ENCODE data around the gene APPBP2.
A peak's percentile ranks its signal among the peaks of the same experiment; 100 is the strongest.
"Not testable (repeated sequence)": the region's sequence is repeated elsewhere in the genome, so short reads cannot be mapped to it uniquely, and the experiment has no call there.

Gene APPBP2

DNA sequence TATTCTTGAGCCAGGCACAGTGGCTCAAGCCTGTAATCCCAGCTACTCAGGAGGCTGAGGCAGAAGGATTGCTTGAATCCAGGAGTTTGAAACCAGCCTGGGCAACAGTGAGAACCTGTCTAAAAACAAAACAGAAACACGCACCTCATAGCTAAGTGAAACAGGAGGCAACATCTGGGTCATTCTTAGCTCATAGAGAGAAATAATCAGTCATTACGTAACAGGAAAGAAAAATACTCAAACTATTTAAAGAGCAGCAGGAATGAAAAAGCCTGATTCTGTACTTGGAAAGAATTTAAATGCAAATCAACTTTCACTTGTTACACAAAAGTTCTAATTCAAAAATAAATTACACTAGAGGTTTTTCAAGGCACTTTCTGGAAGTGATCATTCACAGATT, 86.5 kb downstream of the APPBP2 start:
- no peak for ATAC-seq
- no peak overlapping the region for H3K27ac Mint-ChIP-seq
- H3K4me1 Mint-ChIP-seq, result peaks cover 8% of the 10 kb centered on the region
- H3K36me3 Mint-ChIP-seq, result no peaks in the 10 kb centered on the region
- H3K4me3 Mint-ChIP-seq, result no peak overlapping the region
- H3K27me3 Mint-ChIP-seq, result no peaks in the 10 kb centered on the region
- H3K9me3 Mint-ChIP-seq, result no peaks in the 10 kb centered on the region

DNA sequence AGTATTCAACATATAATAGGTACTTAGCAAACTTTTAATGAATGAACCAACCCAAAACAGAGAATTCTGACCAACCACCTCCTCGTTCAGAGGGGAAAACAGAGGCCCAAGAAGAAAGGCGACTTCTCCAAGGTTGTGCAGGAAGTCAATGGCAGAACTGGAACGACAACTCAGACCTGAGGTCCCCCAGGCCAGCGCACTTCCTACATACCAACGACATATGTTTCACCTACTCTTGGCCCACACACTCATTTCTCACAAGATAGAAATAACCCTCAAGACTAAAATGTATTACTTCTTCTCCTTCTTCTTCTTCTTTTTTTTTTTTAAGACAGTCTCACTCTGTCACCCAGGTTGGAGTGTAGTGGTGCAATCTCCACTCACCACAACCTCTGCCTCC, 89.4 kb downstream of the APPBP2 start:
- no peak overlapping the region for H3K4me3 Mint-ChIP-seq
- H3K27me3 Mint-ChIP-seq, result no peaks in the 10 kb centered on the region
- peaks cover 7% of the 10 kb centered on the region for H3K9me3 Mint-ChIP-seq
- no peaks in the 10 kb centered on the region for H3K36me3 Mint-ChIP-seq
- H3K4me1 Mint-ChIP-seq, result peaks cover 8% of the 10 kb centered on the region
- no peak for ATAC-seq
- no peak overlapping the region for H3K27ac Mint-ChIP-seq

DNA sequence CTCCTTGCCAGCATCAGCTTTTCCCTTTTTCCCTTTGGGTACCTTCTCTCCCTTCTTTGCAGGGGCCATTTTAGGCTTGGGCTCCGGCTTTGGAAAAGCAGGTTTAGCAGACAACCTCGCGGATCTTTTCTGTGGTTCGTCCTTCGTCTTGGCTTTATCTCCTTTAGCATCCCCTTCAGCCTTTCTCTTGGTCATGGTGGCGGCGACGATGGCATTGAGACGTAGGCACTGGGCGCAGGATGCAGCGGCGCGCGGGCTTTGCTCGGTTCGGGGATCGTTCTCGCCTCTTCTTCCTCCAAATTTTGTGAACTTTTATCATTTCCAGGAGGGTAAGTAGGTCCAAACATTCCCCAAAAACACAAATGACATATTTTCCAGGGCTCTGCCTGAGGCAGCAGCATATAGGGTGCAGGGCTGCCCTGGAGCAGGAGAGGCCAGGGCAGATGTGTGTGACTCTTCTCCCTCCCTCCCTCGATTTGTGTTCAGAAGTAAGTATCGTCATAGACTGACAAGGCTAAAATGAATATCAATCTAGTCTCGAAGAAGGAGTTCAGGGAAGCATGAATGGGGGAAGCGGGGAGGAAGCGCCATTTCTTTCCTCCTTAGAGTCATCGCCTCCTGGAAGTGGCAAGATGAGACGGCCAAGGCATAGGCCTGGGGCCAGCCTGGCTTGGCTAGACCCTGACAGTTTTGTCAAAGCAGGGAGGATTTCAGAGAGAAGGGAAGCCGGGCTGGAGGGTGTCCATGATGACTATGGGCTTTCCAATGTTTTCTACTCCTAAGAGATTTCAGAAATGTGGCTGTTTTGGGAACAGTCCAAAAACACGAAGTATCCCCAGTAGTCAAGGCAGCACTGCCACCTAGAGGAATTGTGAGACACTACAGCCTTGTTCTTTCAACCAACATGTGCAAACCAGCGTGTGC, 90.5 kb downstream of the APPBP2 start:
- peaks cover 8% of the 10 kb centered on the region for H3K4me1 Mint-ChIP-seq
- H3K4me3 Mint-ChIP-seq, result no peak overlapping the region
- H3K27ac Mint-ChIP-seq, result no peak overlapping the region
- no peaks in the 10 kb centered on the region for H3K36me3 Mint-ChIP-seq
- ATAC-seq, result peak; percentile 74
- peaks cover 7% of the 10 kb centered on the region for H3K9me3 Mint-ChIP-seq
- no peaks in the 10 kb centered on the region for H3K27me3 Mint-ChIP-seq

- not testable (repeated sequence) for ATAC-seq, H3K27me3 Mint-ChIP-seq, H3K9me3 Mint-ChIP-seq, H3K27ac Mint-ChIP-seq, H3K36me3 Mint-ChIP-seq, H3K4me1 Mint-ChIP-seq, H3K4me3 Mint-ChIP-seq
Measured at GRCh38 chr17:60433021-60433997, 92.7 kb downstream of the APPBP2 start.

DNA sequence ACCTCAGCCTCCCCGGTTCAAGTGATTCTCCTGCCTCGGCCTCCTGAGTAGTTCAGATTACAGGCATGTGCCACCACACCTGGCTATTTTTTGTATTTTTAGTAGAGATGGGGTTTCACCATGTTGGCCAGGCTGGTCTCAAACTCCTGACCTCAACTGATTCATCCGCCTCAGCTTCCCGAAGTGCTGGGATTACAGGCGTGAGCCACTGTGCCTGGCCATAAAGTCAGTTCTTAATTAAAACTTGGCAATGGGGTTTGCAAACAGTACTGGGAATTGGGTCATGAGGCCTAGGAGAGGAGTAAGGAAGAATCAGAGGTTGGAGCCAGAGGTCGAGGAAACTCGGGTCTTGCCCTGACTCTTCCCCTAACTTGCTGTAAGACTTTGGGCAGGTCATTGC, 95.5 kb downstream of the APPBP2 start:
- not testable (repeated sequence) for H3K36me3 Mint-ChIP-seq, H3K4me1 Mint-ChIP-seq, H3K27ac Mint-ChIP-seq, H3K27me3 Mint-ChIP-seq, H3K4me3 Mint-ChIP-seq, H3K9me3 Mint-ChIP-seq, ATAC-seq

DNA sequence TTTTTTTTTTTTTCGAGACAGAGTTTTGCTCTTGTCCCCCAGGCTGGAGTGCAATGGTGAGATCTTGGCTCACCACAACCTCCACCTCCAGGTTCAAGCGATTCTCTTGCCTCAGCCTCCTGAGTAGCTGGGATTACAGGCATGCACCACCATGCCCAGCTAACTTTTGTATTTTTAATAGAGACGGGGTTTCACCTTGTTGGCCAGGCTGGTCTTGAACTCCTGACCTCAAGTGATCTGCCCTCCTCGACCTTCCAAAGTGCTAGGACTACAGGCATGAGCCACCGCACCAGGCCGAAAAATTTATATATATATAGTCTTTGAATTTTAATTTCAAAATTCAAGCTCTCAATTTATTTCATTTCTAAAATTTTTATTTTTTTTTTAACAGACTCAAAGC, 97.6 kb downstream of the APPBP2 start:
- H3K4me1 Mint-ChIP-seq, ATAC-seq, H3K27ac Mint-ChIP-seq, H3K36me3 Mint-ChIP-seq, H3K9me3 Mint-ChIP-seq, H3K4me3 Mint-ChIP-seq, H3K27me3 Mint-ChIP-seq: not testable (repeated sequence)

DNA sequence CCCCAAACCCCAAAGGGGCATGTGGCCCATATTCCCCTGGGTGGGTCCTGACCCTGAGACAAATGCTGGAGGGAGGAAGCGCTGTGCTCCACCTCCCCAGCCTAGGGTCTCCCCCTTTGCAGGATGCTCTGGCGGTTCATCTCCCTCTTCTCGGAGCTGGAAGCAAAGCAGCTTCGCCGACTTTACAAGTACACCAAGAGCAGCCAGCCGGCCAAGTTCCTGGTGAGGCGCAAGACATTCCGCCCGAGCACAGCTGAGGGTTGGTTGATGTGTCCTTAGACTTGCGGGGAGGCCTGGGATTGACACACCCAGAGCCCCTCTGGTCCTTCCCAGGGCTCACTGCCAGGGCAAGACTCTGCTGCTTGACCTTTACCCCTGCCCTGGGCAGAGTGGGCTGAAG, 99.4 kb downstream of the APPBP2 start:
- no peaks in the 10 kb centered on the region for H3K27me3 Mint-ChIP-seq
- H3K36me3 Mint-ChIP-seq, result no peaks in the 10 kb centered on the region
- H3K4me3 Mint-ChIP-seq, result no peak overlapping the region
- no peak for ATAC-seq
- H3K27ac Mint-ChIP-seq, result no peak overlapping the region
- H3K4me1 Mint-ChIP-seq, result peaks cover 15% of the 10 kb centered on the region
- no peaks in the 10 kb centered on the region for H3K9me3 Mint-ChIP-seq

DNA sequence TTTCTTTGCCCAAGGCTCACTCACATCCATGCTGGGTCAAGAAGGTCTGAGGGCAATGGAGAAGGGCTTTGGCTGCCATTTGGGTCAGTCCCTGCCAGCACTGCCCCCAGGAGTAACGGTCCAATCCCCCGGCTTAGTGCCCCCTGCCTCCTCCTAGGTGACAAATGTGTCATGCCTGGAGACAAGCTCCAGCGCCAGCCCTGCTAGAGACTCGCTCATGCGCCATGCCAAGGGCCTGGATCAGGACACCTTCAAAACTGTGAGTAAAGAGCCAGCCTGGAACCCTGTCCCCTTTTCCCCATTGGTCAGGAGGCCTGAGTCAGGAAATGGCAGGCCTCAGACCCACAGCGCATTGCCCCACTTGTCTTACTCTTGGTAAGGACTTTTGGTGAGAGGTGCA, 100.4 kb downstream of the APPBP2 start:
- no peaks in the 10 kb centered on the region for H3K9me3 Mint-ChIP-seq
- peaks cover 21% of the 10 kb centered on the region for H3K4me1 Mint-ChIP-seq
- H3K36me3 Mint-ChIP-seq, result no peaks in the 10 kb centered on the region
- no peak overlapping the region for H3K27ac Mint-ChIP-seq
- H3K27me3 Mint-ChIP-seq, result no peaks in the 10 kb centered on the region
- no peak overlapping the region for H3K4me3 Mint-ChIP-seq
- no peak for ATAC-seq

- ATAC-seq, result no peak
- H3K27ac Mint-ChIP-seq, result no peak overlapping the region
- H3K27me3 Mint-ChIP-seq, result no peaks in the 10 kb centered on the region
- no peak overlapping the region for H3K4me3 Mint-ChIP-seq
- H3K36me3 Mint-ChIP-seq, result no peaks in the 10 kb centered on the region
- H3K4me1 Mint-ChIP-seq, result peaks cover 21% of the 10 kb centered on the region
- H3K9me3 Mint-ChIP-seq, result no peaks in the 10 kb centered on the region
Measured at GRCh38 chr17:60423865-60424264, 102.2 kb downstream of the APPBP2 start.

DNA sequence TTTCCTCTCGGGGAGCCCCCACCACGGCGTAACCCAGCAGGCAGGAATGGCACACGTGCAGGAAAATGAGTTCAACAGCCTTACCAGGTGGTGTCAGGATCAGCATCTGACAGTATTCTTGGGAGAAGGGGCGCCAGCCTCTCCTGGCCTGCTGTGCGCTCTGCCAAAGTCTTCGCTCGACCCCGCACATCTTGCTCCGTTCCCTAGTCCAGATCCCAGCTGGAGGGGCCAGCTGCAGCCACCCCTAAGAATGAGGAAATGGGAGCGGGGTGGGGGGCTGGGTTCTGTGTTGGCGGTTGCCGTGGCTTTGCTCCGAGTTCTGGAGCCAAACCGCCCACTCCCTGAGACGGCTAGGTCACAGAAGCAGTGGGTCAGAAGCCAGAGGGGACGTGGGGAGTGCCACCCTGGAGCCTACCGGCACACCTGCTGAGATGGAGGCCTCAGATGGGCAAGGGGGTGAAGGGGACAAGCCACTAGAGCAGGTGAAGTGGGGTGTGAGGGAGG, 103.8 kb downstream of the APPBP2 start, which contains the start of gene CHCT1:
Gene CHCT1 (plus strand): TSS at position 328 of the 504 bp plus-strand sequence. CDS start 104 bp downstream, at position 432.
- Mint-ChIP-seq H3K36me3 (no peaks in the 10 kb centered on the region), H3K9me3 (no peaks in the 10 kb centered on the region), H3K27ac (peak within 1 kb of the TSS; percentile 78), H3K4me1 (peaks cover 21% of the 10 kb centered on the region), H3K4me3 (peak within 1 kb of the TSS; percentile 82), H3K27me3 (no peaks in the 10 kb centered on the region)
- no peak for ATAC-seq

- H3K9me3 Mint-ChIP-seq, result no peaks in the 10 kb centered on the region
- no peaks in the 10 kb centered on the region for H3K27me3 Mint-ChIP-seq
- peak overlapping the region; percentile 82 for H3K4me3 Mint-ChIP-seq
- peak; percentile 96 for ATAC-seq
- peak overlapping the region; percentile 78 for H3K27ac Mint-ChIP-seq
- H3K4me1 Mint-ChIP-seq, result peaks cover 21% of the 10 kb centered on the region
- H3K36me3 Mint-ChIP-seq, result no peaks in the 10 kb centered on the region
Measured at GRCh38 chr17:60421273-60422161, 104.5 kb downstream of the APPBP2 start.

GRCh38 chr17:60419875-60420274, 106.2 kb downstream of the APPBP2 start:
- not testable (repeated sequence) for H3K4me3 Mint-ChIP-seq, H3K27me3 Mint-ChIP-seq, H3K36me3 Mint-ChIP-seq, H3K27ac Mint-ChIP-seq, ATAC-seq, H3K9me3 Mint-ChIP-seq
- peaks cover 12% of the 10 kb centered on the region for H3K4me1 Mint-ChIP-seq

GRCh38 chr17:60419003-60419402, 107.0 kb downstream of the APPBP2 start:
- H3K4me3 Mint-ChIP-seq, H3K9me3 Mint-ChIP-seq: not testable (repeated sequence)
- peaks cover 12% of the 10 kb centered on the region for H3K4me1 Mint-ChIP-seq

GRCh38 chr17:60416368-60416925, 109.6 kb downstream of the APPBP2 start:
- Mint-ChIP-seq H3K4me1 (peaks cover 6% of the 10 kb centered on the region), H3K36me3 (no peaks in the 10 kb centered on the region), H3K9me3 (no peaks in the 10 kb centered on the region), H3K27ac (no peak overlapping the region), H3K4me3 (no peak overlapping the region), H3K27me3 (no peaks in the 10 kb centered on the region)
- no peak for ATAC-seq

More at GRCh38 chr17:60419003-60419402, 107.0 kb downstream of the APPBP2 start:
- not testable (repeated sequence) for H3K27me3 Mint-ChIP-seq, ATAC-seq, H3K27ac Mint-ChIP-seq, H3K36me3 Mint-ChIP-seq
